Cardiac fibroblast (primary cell): ENCODE measurements around the gene ADPRS.

Experiments used
- DNase-seq, 2 donors: peaks; one replicate each; pipeline versions ENCODE4 v3.0.0 to v3.0.0-alpha.2; 2010; ENCODE audit warnings: low read depth in 2 of 2
- H3K4me3 ChIP-seq, 2 donors: replicated peaks in 1 of 2; 1 replicate in 1 of 2; 2 replicates in 1 of 2; pipeline ENCODE4 v1.5.1; 2011; ENCODE audit warnings: low read depth in 2 of 2, low read length in 2 of 2, mild to moderate bottlenecking in 2 of 2, moderate library complexity in 1 of 2
- TF ChIP-seq, protein P1 (sequence below): IDR thresholded peaks from one replicate; pipeline ENCODE4 v1.5.1; 2011; ENCODE audit warnings: low read depth, mild to moderate bottlenecking, low read length, inconsistent platforms

ADPRS gene

DNA sequence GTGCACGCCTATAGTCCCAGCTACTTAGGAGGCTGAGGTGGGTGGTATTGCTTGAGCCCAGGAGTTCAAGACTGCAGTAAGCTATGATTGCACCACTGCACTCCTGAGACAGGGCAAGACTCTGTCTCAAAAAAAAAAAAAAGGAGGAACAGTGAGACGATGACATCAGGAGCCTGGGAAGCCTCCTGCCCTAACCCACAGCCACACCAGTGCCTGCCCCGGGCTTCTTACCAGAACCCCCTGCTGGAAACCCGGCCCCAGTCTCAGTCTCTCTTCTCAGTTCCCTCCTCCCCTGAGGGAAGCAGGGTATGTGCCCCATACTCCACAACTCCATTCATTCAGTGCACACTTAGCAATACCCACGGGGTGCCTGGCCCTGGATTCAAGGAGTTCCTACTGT is 27.2 kb downstream of the ADPRS start:
- DNase-seq = peak; percentile 40 to 42
- no peak overlapping the region for H3K4me3 ChIP-seq
- TF ChIP-seq, protein P1, sequence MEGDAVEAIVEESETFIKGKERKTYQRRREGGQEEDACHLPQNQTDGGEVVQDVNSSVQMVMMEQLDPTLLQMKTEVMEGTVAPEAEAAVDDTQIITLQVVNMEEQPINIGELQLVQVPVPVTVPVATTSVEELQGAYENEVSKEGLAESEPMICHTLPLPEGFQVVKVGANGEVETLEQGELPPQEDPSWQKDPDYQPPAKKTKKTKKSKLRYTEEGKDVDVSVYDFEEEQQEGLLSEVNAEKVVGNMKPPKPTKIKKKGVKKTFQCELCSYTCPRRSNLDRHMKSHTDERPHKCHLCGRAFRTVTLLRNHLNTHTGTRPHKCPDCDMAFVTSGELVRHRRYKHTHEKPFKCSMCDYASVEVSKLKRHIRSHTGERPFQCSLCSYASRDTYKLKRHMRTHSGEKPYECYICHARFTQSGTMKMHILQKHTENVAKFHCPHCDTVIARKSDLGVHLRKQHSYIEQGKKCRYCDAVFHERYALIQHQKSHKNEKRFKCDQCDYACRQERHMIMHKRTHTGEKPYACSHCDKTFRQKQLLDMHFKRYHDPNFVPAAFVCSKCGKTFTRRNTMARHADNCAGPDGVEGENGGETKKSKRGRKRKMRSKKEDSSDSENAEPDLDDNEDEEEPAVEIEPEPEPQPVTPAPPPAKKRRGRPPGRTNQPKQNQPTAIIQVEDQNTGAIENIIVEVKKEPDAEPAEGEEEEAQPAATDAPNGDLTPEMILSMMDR = no peak

DNA sequence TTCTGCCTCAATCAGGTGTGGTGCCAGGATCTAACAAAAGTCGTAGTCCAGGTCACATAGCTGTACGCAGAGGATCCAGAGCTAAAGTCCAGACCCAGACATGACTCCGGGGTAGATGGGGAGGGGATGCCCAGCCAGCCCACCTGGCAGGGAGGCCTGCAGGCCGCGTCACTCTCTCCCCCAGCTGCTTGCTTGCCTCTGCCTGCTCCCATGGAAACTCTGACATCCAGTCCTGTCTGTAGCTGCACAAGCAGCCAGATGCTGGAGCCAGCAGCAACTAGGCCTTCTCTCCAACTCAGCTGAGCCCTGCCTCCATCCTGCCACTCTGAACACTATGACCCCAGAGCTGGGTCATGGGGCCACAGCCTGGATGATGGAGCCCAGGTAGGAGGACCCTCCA is 28.2 kb downstream of the ADPRS start:
- no peak overlapping the region for H3K4me3 ChIP-seq
- TF ChIP-seq, protein P1 = no peak
- no peak for DNase-seq

DNA sequence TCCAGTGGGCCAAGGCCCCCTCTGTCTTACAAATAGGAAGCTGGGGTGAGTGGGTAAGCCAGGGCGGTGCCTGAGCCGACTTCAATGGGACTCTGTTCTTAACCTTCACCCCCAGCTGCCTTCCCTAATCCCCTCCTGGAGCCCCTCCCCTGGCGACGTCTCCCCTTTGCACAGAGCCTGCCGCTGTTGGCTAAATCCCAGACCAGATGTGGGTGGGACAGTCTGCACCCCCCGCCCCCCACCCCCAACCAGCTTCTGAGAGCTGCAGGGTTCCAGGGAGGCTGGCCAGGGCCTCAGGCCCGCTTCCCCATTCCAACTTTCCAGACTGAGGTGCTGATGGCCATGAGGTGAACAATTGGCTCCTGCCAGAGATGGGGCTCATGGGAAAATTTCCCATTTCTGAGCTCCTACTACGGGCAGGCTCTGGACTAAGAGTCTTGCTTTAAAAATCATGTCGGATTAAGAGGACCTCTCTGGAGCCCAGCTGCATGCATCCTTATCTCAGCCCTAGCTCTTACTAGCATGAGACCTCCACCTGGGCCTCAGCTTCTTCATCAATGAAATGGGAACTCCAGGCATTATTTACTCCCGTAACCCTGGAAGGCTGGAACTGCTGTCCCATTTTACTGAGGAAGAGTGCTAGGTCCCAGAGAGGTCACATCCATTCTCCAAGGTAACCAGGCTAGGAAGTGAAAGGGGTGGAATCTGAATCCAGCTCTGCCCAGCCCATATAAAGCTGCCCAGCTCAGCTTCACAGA is 29.9 kb downstream of the ADPRS start:
- DNase-seq = no peak
- TF ChIP-seq, protein P1 = no peak
- H3K4me3 ChIP-seq = no peak overlapping the region

GRCh38 chr1:36119456-36119855 is 30.8 kb downstream of the ADPRS start:
- TF ChIP-seq, protein P1 = no peak
- DNase-seq = no peak
- no peak overlapping the region for H3K4me3 ChIP-seq

GRCh38 chr1:36122062-36123030 is 33.7 kb downstream of the ADPRS start:
- no peak overlapping the region for H3K4me3 ChIP-seq
- no peak for DNase-seq
- TF ChIP-seq, protein P1 = no peak

- TF ChIP-seq, protein P1 = no peak
- DNase-seq = no peak
- no peak overlapping the region for H3K4me3 ChIP-seq
These were observed 34.7 kb downstream of the ADPRS start for GRCh38 chr1:36123356-36123755.
